Right cardiac atrium (tissue), 5 donors: ENCODE measurements around the gene AQP2. TPM values are rescaled to one million over a fixed set of nuclear protein-coding genes. Genes with fewer than 3 reads are reported as not detected.

Source experiments
- ATAC-seq, 2 donors: fragments of 200-7000 bp; cut with Tn5 transposase; one replicate each; pipeline versions ENCODE4 v1.8.0 to v1.9.1; 2020; ENCODE audit warnings: moderate library complexity in 2 of 2, mild to moderate bottlenecking in 1 of 2
- DNase-seq, 3 donors: peaks; one replicate each; pipeline ENCODE4 v3.0.0-alpha.2; 2020
- H3K27ac ChIP-seq: one replicate; pipeline ENCODE4 v1.5.1; 2013; ENCODE audit warnings: mild to moderate bottlenecking, low read length, control low read depth, moderate library complexity
- H3K27me3 ChIP-seq: one replicate; pipeline ENCODE4 v1.6.1; 2013; ENCODE audit not compliant: control insufficient read depth, insufficient read depth
- H3K4me1 ChIP-seq: one replicate; pipeline ENCODE4 v1.6.1; 2013; ENCODE audit warnings: low read length; ENCODE audit not compliant: control insufficient read depth, insufficient read depth
- H3K4me3 ChIP-seq: one replicate; pipeline ENCODE4 v1.5.1; 2013; ENCODE audit warnings: low read length, control low read depth
- H3K9me3 ChIP-seq: one replicate; pipeline ENCODE4 v1.6.1; 2013; ENCODE audit warnings: low read length; ENCODE audit not compliant: control insufficient read depth
- WGBS: extraction: QIAGEN DNeasy Blood & Tissue Kit; methylation state at CpG from one replicate; pipeline ENCODE4 v1.1.7; 2013; 5-methylcytosine and 5-hydroxymethylcytosine counted together
- intact Hi-C, 4 donors: fragments of 100-400 bp; cut with DNase I; formaldehyde crosslinking; loops; one replicate each; pipeline versions ENCODE4 v1.11.0 to v1.14.0; 2022 to 2023
- polyA plus RNA-seq: library from polyadenylated mRNA; stranded (reverse); fragments of 200-250 nt; gene quantifications from one replicate; pipeline ENCODE4 v1.2.3, GENCODE V29; 2013
- total RNA-seq, 4 donors: library from RNA; stranded (reverse); fragmentation: NEBNext Ultra II Directional; extraction: Animal tissue kit (Norgen Biotek cat#: 25700); gene quantifications; one replicate each; pipeline ENCODE4 v1.2.1, GENCODE V29; 2021
- donor health status: healthy with polysubstance abuse.
- donor health status: DM: no; HTN: yes; CAD: no.
- donor health status: DM: no; HTN: no; CAD: no.
- donor health status: DM: no; HTN: yes; CAD: no; lungs with severe emphysema.
- donor health status: DM: yes; HTN: yes; CAD: no.

AQP2 gene
- total and polyA plus RNA-seq, 5 donors, result 0.17 to 1.1 (median 0.60) TPM

DNA sequence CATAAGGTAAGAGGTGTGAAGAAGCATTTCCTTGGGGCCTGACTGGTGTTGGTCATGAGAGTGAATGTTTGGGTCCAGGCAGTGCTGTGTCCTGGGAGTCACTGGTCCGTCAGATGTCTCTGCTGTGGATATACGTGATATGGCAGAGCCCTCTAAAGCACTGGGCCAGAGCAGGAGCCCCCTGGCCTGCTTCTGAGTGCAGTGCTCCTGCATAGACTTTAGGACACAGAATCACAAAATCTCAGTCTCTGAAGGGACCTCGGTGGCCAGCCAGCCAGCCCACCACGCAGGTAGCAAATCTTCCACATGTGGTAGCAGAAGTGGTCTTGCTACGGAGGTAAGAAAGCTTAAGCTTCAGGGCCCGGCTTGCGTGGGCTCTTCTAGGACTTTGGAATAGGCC, 18.5 kb upstream of the AQP2 start:
- intact Hi-C loops, result no loop called here
- WGBS, result 71% methylated on average over 7 of the region's 7 CpGs
- H3K27me3 ChIP-seq, result no peaks in the 10 kb centered on the region
- H3K4me3 ChIP-seq, result no peak overlapping the region
- DNase-seq, result no peak
- H3K4me1 ChIP-seq, result peaks cover 5% of the 10 kb centered on the region
- H3K27ac ChIP-seq, result no peak overlapping the region
- H3K9me3 ChIP-seq, result no peaks in the 10 kb centered on the region
- ATAC-seq, result no peak

DNA sequence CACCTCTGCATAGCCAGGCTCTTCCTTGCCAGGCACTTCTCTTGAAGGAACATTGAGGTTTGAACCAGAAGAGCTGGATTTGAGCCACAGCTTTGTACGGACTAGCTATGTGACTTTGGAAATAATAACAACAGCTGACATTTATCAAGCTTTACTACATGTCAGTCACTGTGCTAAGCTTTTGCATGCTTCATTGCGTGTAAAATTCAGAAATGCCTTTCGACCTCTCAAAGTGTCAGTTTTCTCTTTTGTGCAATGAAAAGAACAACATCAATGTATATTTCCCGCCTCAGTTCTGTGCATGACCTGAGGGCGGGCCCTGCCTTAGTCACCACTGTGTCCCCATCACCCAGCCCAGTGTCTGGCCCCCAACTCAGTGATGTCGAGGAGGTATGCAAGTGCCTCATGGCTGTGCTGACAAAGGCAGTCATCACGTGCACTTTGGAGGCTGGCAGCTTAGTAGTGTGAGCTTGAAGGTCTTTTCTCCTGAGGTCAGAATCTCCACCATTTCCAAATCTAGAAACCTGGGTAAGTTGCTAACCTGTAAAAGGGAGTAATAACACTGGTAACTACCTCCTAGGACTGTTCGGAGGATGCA, 17.9 kb upstream of the AQP2 start:
- 70% methylated on average over 8 of the region's 8 CpGs for WGBS
- intact Hi-C loops, result no loop called here

DNA sequence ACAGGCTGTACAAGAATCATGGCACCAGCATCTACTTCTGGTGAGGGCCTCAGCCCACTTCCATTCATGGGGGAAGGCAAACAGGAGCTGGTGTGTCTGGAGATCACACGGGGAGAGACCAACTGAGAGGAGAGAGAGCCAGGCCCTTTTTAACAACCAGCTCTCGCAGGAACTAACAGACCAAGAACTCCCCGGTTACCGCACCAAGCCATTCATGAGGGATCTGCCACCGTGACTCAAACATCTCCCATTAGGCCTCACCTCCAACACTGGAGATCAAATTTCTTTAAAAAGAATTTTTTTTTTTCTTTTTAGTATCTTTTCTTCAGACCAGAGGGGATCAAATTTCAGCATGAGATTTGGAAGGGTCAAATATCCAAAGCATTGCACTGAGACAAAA, 16.7 kb upstream of the AQP2 start:
- H3K27ac ChIP-seq, result no peak overlapping the region
- H3K27me3 ChIP-seq, result no peaks in the 10 kb centered on the region
- peaks cover 5% of the 10 kb centered on the region for H3K4me1 ChIP-seq
- intact Hi-C loops, result no loop called here
- DNase-seq (no peak), ATAC-seq (no peak)
- WGBS, result 67% methylated on average over 5 of the region's 5 CpGs
- H3K4me3 ChIP-seq, result no peak overlapping the region
- H3K9me3 ChIP-seq, result no peaks in the 10 kb centered on the region

More for the DNA sequence above, 17.9 kb upstream of the AQP2 start:
- ATAC-seq (no peak), DNase-seq (no peak)
- H3K9me3 ChIP-seq, result no peaks in the 10 kb centered on the region
- peaks cover 5% of the 10 kb centered on the region for H3K4me1 ChIP-seq
- no peak overlapping the region for H3K27ac ChIP-seq
- no peak overlapping the region for H3K4me3 ChIP-seq
- no peaks in the 10 kb centered on the region for H3K27me3 ChIP-seq

DNA sequence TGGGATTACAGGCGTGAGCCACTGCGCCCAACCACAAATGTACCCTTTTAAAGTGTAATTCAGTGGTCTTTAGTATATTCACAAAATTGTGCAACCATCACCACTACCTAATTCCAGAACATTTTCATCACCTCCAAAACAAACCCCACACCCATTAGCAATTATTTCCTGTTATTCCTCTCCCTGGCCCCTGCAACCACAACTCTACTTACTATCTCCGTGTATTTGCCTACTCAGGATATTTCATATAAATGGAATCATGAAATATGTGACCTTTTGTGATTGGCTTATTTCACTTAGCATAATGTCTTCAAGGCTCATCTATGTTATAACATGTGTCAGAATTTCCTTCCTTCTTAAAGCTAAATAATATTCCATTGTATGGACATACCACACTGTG, 16.0 kb upstream of the AQP2 start:
- Histone ChIP-seq H3K4me1 (peaks cover 5% of the 10 kb centered on the region), H3K9me3 (no peaks in the 10 kb centered on the region), H3K27me3 (no peaks in the 10 kb centered on the region), H3K4me3 (no peak overlapping the region), H3K27ac (no peak overlapping the region)
- intact Hi-C loops, result no loop called here
- ATAC-seq (no peak), DNase-seq (no peak)
- WGBS, result 85% methylated on average over 3 of the region's 3 CpGs

DNA sequence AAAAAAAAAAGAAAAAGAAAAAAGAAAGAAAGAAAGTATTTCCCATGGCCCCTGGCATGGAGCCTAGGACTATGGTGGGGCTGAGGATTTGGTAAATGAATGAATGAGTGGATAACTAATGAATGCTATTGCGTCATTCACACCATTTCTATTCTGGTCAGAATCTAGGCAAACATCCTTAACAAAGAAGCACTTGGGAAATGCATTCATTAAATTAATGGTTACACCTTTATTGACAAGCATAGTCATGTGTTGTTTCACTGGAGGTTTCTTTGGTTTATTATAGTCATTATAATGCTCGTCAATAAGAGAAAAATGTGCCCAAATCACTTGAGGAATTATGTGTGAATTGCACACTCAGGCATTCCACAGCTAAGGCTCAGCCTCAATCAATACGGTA, 13.6 kb upstream of the AQP2 start:
- Histone ChIP-seq H3K9me3 (no peaks in the 10 kb centered on the region), H3K4me1 (peaks cover 5% of the 10 kb centered on the region), H3K27me3 (no peaks in the 10 kb centered on the region), H3K4me3 (no peak overlapping the region), H3K27ac (no peak overlapping the region)
- ATAC-seq, result no peak
- 85% methylated on average over 3 of the region's 3 CpGs for WGBS
- intact Hi-C loops, result no loop called here
- DNase-seq, result no peak

DNA sequence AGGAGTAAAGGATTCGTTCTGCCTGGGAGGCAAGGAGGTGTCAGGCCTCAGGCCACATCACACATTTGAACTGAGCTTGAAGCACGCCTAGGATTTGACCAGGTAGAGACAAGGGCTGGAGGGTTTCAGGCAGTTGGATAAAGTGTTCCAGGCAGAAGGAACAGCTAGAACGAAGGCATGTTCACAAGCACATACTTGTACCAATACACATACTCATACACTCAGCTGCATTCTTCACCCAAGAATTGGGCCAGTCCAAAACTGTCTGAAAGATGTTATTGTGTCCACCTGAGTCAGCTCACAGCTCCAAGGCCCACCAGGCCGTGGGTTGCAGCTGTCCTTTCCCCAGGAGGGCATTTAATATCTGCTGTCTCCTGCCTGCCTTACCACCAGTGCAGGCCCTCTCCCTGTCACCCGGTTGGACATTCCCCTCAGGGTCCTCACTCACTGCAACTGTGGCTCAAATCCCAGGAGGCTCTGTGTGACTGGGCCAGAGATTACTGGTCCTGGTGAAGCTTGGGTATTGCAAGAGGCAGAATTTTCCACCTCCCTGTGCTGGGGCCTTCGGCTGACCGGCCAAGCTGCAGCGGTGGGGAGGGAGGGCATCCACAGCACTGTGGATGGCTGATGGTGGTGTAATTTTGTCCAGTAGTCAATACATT, 12.8 kb upstream of the AQP2 start:
- Histone ChIP-seq H3K27me3 (no peaks in the 10 kb centered on the region), H3K27ac (no peak overlapping the region), H3K4me1 (peaks cover 4% of the 10 kb centered on the region), H3K4me3 (no peak overlapping the region), H3K9me3 (no peaks in the 10 kb centered on the region)
- ATAC-seq (no peak), DNase-seq (no peak)
- intact Hi-C loops, result no loop called here
- WGBS, result 82% methylated on average over 8 of the region's 8 CpGs

DNA sequence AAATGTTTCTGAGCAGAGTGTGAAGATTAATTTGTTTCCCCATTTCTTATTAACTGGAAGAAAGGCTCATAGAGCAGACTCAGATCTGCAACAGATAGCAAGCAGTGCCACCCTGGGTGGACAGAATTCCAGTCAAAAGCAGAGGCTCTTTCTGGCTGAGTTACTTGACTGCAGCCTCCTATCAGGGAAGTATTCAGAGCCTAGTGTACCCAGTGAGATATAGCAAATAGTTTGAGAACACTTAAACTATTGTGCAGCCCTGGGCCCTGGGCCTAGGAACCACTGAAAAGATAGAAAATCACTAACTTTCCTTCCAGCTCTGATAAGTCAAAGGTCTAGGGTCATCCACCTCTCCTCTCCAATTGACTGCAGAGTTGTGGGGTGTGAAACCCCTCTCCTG, 11.2 kb upstream of the AQP2 start:
- Histone ChIP-seq H3K4me3 (no peak overlapping the region), H3K9me3 (no peaks in the 10 kb centered on the region), H3K27me3 (no peaks in the 10 kb centered on the region), H3K27ac (no peak overlapping the region), H3K4me1 (peaks cover 3% of the 10 kb centered on the region)
- intact Hi-C loops, result no loop called here
- ATAC-seq (peak; percentile 33 to 52), DNase-seq (no peak)

DNA sequence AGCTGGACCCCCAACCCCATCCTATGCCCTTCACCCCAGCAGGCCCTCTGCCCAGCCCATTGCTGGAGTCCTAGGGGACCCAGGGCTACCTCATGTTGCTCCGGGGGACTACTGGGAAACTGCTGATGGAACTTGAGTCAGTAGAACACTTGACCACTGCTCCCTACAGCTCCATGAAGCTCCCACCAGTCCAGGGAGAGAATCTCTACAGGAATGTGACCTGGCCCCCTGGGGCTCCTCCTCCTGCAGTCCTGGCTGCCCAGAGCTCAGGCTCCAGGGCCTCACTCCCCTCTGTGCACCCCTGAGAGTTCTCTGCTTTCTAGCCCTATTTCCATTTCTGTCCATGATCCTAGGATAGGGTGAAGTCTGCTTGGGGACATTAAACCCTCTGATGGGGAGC, 10.8 kb upstream of the AQP2 start:
- H3K4me1 ChIP-seq, result peaks cover 3% of the 10 kb centered on the region
- 94% methylated on average over 1 of the region's 1 CpG for WGBS
- H3K4me3 ChIP-seq, result no peak overlapping the region
- intact Hi-C loops, result loop anchor here in 3 of 4 donors (5.0 to 10.0 kb wide), 3 partner anchors 67 to 75 kb away; no protein-coding TSS in a partner anchor
- H3K9me3 ChIP-seq, result no peaks in the 10 kb centered on the region
- no peaks in the 10 kb centered on the region for H3K27me3 ChIP-seq
- ATAC-seq (peak; percentile 15 to 45), DNase-seq (no peak)
- peak overlapping the region; percentile 15 for H3K27ac ChIP-seq

DNA sequence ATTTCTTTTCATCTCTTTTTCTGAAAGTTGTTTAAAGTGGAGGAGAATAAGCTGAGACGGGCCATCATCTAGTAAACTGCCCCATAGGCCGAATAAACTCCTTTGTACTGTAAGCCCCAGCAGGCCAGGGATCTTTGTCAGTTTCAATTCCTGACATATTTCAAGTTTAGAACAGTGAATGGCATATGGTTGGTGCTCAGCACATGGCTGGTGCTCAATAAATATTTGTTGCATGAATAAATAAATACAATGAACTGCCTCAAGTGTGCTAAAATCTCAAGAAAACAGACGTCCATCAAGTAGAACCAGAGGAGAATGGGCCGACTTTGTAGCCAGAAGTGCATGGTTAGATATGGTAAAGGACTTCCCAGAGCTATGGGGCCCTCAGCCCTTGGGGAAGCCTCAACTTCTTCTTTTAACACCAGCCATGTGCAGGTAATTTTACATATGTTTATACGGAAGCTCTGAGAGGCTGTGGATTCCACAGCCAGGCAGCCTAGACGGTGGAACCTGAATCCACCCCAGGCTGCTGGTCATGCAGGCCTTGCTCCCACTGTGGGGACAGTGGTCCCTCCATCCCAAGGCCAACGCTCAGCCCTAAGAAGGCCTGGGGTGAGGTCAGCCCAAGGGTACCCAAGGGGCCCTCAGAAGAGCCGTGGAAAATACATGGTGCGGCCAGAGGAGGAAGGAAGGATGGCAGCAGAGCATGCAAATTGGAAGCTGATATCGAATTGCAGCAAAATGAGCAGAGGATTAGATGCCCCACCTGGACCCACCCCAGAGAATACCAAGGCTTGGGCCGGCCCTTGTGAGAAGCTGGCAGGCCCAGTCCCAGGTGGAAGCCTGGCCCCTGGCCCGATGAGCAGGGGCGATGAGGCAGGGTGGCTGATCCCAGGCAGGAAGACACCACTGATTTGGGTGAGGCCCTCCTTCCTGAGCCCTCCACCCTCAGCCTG, 8.7 kb upstream of the AQP2 start:
- ATAC-seq (no peak), DNase-seq (no peak)
- Histone ChIP-seq H3K4me1 (peaks cover 3% of the 10 kb centered on the region), H3K27ac (no peak overlapping the region), H3K4me3 (no peak overlapping the region), H3K9me3 (no peaks in the 10 kb centered on the region), H3K27me3 (no peaks in the 10 kb centered on the region)
- intact Hi-C loops, result loop anchor here in 3 of 4 donors (5.0 to 10.0 kb wide), 3 partner anchors 70 to 77 kb away; no protein-coding TSS in a partner anchor
- 84% methylated on average over 13 of the region's 13 CpGs for WGBS

DNA sequence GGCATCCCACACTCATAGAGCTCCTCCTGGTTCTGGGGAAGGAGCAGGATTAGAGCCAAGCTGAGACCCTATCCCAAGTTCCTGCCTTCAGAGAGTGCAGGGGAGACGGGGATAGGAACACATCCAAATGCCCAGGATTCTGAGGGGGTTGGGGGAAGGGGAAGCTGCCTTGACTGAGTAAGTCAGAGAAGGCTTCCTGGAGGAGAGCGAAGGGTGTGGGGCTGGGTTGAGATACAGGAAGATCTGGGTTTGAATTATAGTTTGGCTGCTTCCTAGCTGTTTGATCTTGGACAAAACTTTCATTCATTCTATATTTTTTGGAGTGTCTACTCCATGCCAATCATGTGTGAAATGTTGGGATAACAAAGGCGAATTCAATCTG, 8.0 kb upstream of the AQP2 start:
- intact Hi-C loops, result loop anchor here in 3 of 4 donors (5.0 to 10.0 kb wide), 3 partner anchors 70 to 78 kb away; no protein-coding TSS in a partner anchor
- Histone ChIP-seq H3K9me3 (no peaks in the 10 kb centered on the region), H3K4me3 (no peak overlapping the region), H3K4me1 (peaks cover 3% of the 10 kb centered on the region), H3K27ac (no peak overlapping the region), H3K27me3 (no peaks in the 10 kb centered on the region)
- no peak for ATAC-seq
- WGBS, result 89% methylated on average over 3 of the region's 3 CpGs
- DNase-seq, result no peak
